ENCODE measurements around the gene LARP1. TPM values are rescaled to one million over a fixed set of nuclear protein-coding genes. Genes with fewer than 3 reads are reported as not detected.

The LARP1 gene
- total RNA-seq, 2 experiments from 2014 or later, result 174 to 177 TPM

DNA sequence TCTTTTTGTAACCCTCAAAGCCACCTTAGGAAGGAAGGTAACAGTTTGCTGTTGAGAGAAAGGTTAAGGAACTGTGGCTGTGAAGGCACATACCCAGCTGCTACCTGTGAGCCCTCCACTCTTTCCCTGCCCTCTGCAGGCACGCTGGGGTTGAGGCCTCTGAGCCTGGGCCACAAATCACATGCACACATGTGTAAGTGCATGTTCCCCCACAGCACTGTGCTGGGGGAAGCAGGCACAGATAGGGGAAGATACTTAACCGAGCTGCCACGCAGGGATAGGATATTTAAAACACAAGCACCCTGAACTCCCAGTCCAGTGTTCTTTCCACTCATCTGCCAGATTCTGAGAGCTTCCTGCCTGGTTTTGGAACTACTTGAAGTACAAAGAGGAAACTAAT, 18.1 kb downstream of the LARP1 start:
- DNase-seq, result no peak
- Mint-ChIP-seq H3K9me3 (no peaks in the 10 kb centered on the region), H3K36me3 (ENCODE audit: low read depth) (peaks cover 8% of the 10 kb centered on the region), H3K27me3 (no peaks in the 10 kb centered on the region), H3K4me1 (peaks cover 34% of the 10 kb centered on the region), H3K4me3 (no peak overlapping the region), H3K27ac (no peak overlapping the region)
- POLR2A ChIA-PET, result interaction anchor here (1.0 kb wide), 1 partner anchor 12 kb away, joined by 3 read pairs; no protein-coding TSS in a partner anchor
- CTCF ChIA-PET, result no interaction called here

GRCh38 chr5:154776167-154776566, 21.0 kb downstream of the LARP1 start:
- Mint-ChIP-seq H3K27ac (no peak overlapping the region), H3K36me3 (ENCODE audit: low read depth) (peaks cover 4% of the 10 kb centered on the region), H3K4me1 (peaks cover 32% of the 10 kb centered on the region), H3K4me3 (no peak overlapping the region), H3K9me3 (no peaks in the 10 kb centered on the region), H3K27me3 (no peaks in the 10 kb centered on the region)
- ChIA-PET POLR2A (no interaction called here), CTCF (no interaction called here)
- no peak for DNase-seq

GRCh38 chr5:154778534-154778933, 23.4 kb downstream of the LARP1 start:
- POLR2A ChIA-PET, result no interaction called here
- H3K27ac Mint-ChIP-seq, result no peak overlapping the region
- DNase-seq, result no peak
- H3K4me1 Mint-ChIP-seq, result peaks cover 33% of the 10 kb centered on the region
- peaks cover under 1% of the 10 kb centered on the region for H3K36me3 Mint-ChIP-seq (ENCODE audit: low read depth)
- no peak overlapping the region for H3K4me3 Mint-ChIP-seq
- no peaks in the 10 kb centered on the region for H3K27me3 Mint-ChIP-seq
- CTCF ChIA-PET, result no interaction called here
- no peaks in the 10 kb centered on the region for H3K9me3 Mint-ChIP-seq

- H3K4me1 Mint-ChIP-seq, result peaks cover 36% of the 10 kb centered on the region
Observed at GRCh38 chr5:154779105-154779504, 23.9 kb downstream of the LARP1 start.

GRCh38 chr5:154780128-154780527, 25.0 kb downstream of the LARP1 start:
- Mint-ChIP-seq H3K27me3 (no peaks in the 10 kb centered on the region), H3K27ac (peak overlapping the region; percentile 16), H3K9me3 (no peaks in the 10 kb centered on the region), H3K36me3 (ENCODE audit: low read depth) (no peaks in the 10 kb centered on the region), H3K4me3 (no peak overlapping the region), H3K4me1 (peaks cover 40% of the 10 kb centered on the region)
- ChIA-PET POLR2A (no interaction called here), CTCF (no interaction called here)
- DNase-seq, result no peak

More at GRCh38 chr5:154779105-154779504, 23.9 kb downstream of the LARP1 start:
- Mint-ChIP-seq H3K36me3 (ENCODE audit: low read depth) (no peaks in the 10 kb centered on the region), H3K9me3 (no peaks in the 10 kb centered on the region), H3K4me3 (no peak overlapping the region), H3K27me3 (no peaks in the 10 kb centered on the region), H3K27ac (no peak overlapping the region)
- ChIA-PET POLR2A (no interaction called here), CTCF (no interaction called here)
- no peak for DNase-seq

DNA sequence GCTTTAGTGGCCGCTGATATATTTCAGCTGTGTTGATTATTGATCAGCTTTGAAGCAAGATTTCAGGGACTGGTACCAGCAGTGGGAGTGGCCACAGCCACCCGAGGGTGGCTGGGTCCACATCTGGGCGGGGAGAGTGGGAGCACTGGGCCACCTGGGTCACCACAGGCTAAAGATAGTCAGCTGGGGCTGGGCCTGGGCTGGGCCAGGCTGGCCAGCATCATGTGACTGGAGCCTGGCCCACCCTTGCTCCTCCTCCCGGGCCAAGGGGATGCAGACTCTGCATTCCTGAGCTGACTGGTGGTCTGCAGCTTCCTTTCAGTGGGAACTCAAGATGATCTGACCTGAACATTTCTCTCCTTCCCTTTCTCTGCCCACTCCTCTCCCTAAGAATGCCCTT, 27.1 kb downstream of the LARP1 start:
- H3K9me3 Mint-ChIP-seq, result no peaks in the 10 kb centered on the region
- H3K36me3 Mint-ChIP-seq (ENCODE audit: low read depth), result peaks cover 3% of the 10 kb centered on the region
- no peak for DNase-seq
- H3K4me1 Mint-ChIP-seq, result peaks cover 49% of the 10 kb centered on the region
- POLR2A ChIA-PET, result interaction anchor here (0.9 kb wide), 1 partner anchor 13 kb away, joined by 3 read pairs; no protein-coding TSS in a partner anchor
- H3K27ac Mint-ChIP-seq, result no peak overlapping the region
- no peak overlapping the region for H3K4me3 Mint-ChIP-seq
- CTCF ChIA-PET, result no interaction called here
- H3K27me3 Mint-ChIP-seq, result no peaks in the 10 kb centered on the region

- CTCF ChIA-PET, result no interaction called here
- POLR2A ChIA-PET, result interaction anchor here (0.9 kb wide), 1 partner anchor 14 kb away, joined by 3 read pairs; no protein-coding TSS in a partner anchor
- no peak for DNase-seq
- no peaks in the 10 kb centered on the region for H3K9me3 Mint-ChIP-seq
- peaks cover 56% of the 10 kb centered on the region for H3K4me1 Mint-ChIP-seq
- no peak overlapping the region for H3K4me3 Mint-ChIP-seq
- H3K27ac Mint-ChIP-seq, result peak overlapping the region; percentile 30
- peaks cover 3% of the 10 kb centered on the region for H3K36me3 Mint-ChIP-seq (ENCODE audit: low read depth)
- H3K27me3 Mint-ChIP-seq, result no peaks in the 10 kb centered on the region
Observed at GRCh38 chr5:154782812-154783592, 27.8 kb downstream of the LARP1 start.

GRCh38 chr5:154783774-154784460, 28.7 kb downstream of the LARP1 start:
- POLR2A ChIA-PET, result interaction anchor here (0.9 kb wide), 1 partner anchor 24 kb away, joined by 3 read pairs; no protein-coding TSS in a partner anchor
- CTCF ChIA-PET, result interaction anchor here (0.8 kb wide), 1 partner anchor 134 kb away, joined by 4 read pairs; no protein-coding TSS in a partner anchor
- H3K4me1 Mint-ChIP-seq, result peaks cover 62% of the 10 kb centered on the region

DNA sequence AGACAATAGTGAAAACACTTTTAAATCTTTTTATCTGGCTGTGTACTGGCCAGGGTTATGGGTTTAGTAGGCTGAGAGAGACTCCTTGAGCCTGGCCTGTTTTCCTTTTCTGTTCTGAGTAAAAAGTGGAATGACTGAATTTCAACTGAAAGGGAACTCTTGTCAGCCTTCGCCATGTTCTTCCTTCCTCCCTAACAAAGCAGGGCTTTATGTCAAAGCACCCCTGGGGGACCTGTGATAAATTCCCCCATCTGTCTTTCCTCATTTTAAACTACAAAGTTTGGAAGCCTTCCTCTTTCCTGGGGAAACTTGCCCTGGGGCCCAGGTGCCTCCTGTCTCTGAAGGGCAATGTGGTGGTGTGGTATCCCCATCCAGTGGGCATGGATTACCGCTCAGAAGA, 29.7 kb downstream of the LARP1 start:
- Mint-ChIP-seq H3K36me3 (ENCODE audit: low read depth) (peaks cover 8% of the 10 kb centered on the region), H3K9me3 (no peaks in the 10 kb centered on the region), H3K4me3 (no peak overlapping the region), H3K4me1 (peaks cover 57% of the 10 kb centered on the region), H3K27me3 (no peaks in the 10 kb centered on the region), H3K27ac (peak overlapping the region; percentile 8)
- ChIA-PET POLR2A (no interaction called here), CTCF (no interaction called here)
- no peak for DNase-seq

More at GRCh38 chr5:154783774-154784460, 28.7 kb downstream of the LARP1 start:
- no peak overlapping the region for H3K27ac Mint-ChIP-seq
- no peak overlapping the region for H3K4me3 Mint-ChIP-seq
- no peaks in the 10 kb centered on the region for H3K27me3 Mint-ChIP-seq
- peaks cover 7% of the 10 kb centered on the region for H3K36me3 Mint-ChIP-seq (ENCODE audit: low read depth)
- DNase-seq, result no peak
- no peaks in the 10 kb centered on the region for H3K9me3 Mint-ChIP-seq

DNA sequence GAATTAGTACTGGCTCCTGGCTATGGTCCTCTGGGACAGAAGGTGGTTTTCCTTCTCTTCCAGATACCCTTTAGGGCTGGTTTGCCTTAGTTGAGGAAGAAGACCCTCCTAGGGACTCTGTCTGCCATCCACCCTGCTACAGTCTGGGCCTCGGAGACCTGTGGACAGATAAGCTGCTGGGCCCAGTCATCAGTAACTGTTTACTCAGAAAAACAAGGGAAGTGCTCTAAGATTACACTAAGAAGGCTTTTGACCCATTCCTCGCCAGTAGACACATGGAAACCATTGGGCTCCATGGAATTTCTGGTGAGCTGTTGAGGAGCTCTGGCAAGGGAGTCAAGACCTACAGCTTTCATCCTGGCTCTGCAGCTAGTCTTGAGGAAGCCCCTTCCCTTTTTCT, 31.2 kb downstream of the LARP1 start:
- peaks cover 17% of the 10 kb centered on the region for H3K36me3 Mint-ChIP-seq (ENCODE audit: low read depth)
- H3K4me3 Mint-ChIP-seq, result no peak overlapping the region
- CTCF ChIA-PET, result no interaction called here
- POLR2A ChIA-PET, result interaction anchor here (0.6 kb wide), 1 partner anchor 200 kb away, joined by 3 read pairs; no protein-coding TSS in a partner anchor
- peaks cover 48% of the 10 kb centered on the region for H3K4me1 Mint-ChIP-seq
- H3K27me3 Mint-ChIP-seq, result no peaks in the 10 kb centered on the region
- no peak for DNase-seq
- no peak overlapping the region for H3K27ac Mint-ChIP-seq
- no peaks in the 10 kb centered on the region for H3K9me3 Mint-ChIP-seq

DNA sequence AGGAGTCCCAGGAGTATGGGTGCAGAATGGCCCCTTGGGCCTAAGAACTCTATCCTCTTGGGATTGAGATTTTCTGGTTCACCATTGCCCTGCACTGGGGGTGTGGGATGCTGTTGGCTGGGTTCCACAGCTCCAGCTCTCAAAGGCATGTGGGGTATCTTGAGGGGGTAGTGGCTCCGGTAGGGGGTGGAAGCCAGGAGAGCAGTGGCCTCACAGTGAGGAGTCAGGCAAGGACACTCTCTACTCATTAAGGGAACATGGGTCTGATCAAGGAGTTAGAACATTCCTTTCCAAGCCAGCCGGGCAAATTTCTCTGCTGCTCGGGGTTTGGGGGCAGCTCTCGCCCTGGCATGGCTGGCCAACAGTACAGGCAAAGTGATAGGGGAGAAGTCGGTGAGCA, 33.0 kb downstream of the LARP1 start:
- Mint-ChIP-seq H3K4me3 (no peak overlapping the region), H3K27ac (peak overlapping the region; percentile 73), H3K36me3 (ENCODE audit: low read depth) (peaks cover 25% of the 10 kb centered on the region), H3K9me3 (no peaks in the 10 kb centered on the region), H3K27me3 (no peaks in the 10 kb centered on the region), H3K4me1 (peaks cover 48% of the 10 kb centered on the region)
- POLR2A ChIA-PET, result no interaction called here
- CTCF ChIA-PET, result no interaction called here
- no peak for DNase-seq

DNA sequence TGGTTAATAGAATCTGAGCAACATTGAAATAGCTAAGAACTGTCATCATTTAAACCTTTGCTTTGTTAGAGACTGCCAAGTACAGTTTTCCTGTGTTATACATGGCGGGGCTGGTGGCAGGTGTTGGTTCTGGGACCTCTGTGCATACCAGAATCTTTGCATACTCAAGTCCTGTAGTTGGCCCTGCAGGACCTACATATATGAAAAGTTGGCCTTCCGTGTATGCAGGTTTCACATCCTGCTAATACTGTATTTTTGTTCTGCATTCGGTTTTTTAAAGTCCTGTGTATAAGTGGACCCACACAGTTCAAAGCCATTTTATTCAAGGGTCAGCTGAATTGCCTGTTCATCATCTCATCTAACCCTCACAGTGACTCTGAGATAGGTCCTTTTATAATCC, 36.4 kb downstream of the LARP1 start:
- POLR2A ChIA-PET, result no interaction called here
- no peak for DNase-seq

DNA sequence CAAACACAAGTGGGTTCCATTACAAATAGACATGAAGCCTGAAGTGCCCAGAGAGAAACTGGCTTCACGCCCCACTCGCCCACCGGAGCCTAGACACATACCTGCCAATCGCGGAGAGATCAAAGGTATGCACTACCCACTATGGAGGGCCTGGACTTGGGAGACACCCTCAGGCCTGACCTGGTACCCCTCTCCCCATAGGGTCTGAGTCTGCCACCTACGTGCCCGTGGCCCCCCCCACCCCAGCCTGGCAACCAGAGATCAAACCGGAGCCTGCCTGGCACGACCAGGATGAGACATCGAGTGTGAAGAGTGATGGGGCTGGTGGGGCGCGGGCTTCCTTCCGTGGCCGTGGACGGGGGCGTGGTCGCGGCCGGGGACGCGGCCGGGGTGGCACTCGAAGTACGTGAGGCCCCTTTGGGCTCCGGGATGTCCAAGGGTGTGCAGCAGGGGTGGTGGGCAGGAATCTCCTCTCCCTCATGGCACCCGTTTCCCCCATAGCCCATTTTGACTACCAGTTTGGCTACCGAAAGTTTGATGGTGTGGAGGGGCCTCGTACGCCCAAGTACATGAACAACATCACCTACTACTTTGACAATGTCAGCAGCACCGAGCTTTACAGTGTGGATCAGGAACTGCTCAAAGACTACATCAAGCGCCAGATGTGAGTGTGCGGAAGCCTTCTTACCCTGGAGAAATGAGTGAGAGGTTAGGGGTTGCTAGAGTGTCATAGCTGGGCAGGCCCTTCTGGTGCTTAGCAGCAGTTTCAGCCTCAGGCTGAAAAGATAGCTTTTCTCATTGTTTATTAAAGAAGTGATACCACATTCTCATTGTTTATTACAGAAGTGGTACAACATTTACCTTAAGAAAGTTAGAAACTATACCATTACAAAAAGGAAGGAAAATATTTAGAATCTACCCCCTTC, 38.7 kb downstream of the LARP1 start:
- H3K36me3 Mint-ChIP-seq (ENCODE audit: low read depth), result peaks cover 49% of the 10 kb centered on the region
- CTCF ChIA-PET, result interaction anchor here (0.6 kb wide), 1 partner anchor 15 kb away, joined by 4 read pairs; no protein-coding TSS in a partner anchor

More for the DNA sequence above, 36.4 kb downstream of the LARP1 start:
- H3K36me3 Mint-ChIP-seq (ENCODE audit: low read depth), result peaks cover 44% of the 10 kb centered on the region
- no peaks in the 10 kb centered on the region for H3K9me3 Mint-ChIP-seq
- peaks cover 25% of the 10 kb centered on the region for H3K4me1 Mint-ChIP-seq
- CTCF ChIA-PET, result no interaction called here
- H3K27me3 Mint-ChIP-seq, result no peaks in the 10 kb centered on the region
- no peak overlapping the region for H3K27ac Mint-ChIP-seq
- H3K4me3 Mint-ChIP-seq, result no peak overlapping the region

More for the DNA sequence above, 38.7 kb downstream of the LARP1 start:
- Mint-ChIP-seq H3K4me3 (no peak overlapping the region), H3K4me1 (peaks cover 7% of the 10 kb centered on the region), H3K27ac (no peak overlapping the region), H3K27me3 (no peaks in the 10 kb centered on the region), H3K9me3 (no peaks in the 10 kb centered on the region)
- POLR2A ChIA-PET, result no interaction called here
- DNase-seq, result no peak

Measured in activated CD4-positive, alpha-beta memory T cell treated with anti-CD3 and anti-CD28 coated beads, Interleukin-2, amount 10 ng/mL, durations not matched to agents 7 days and 5 days (primary cell).